GM12872 (cell line): ENCODE measurements around the gene GTF2E1.

Experiments used
- CTCF ChIP-seq: IDR thresholded peaks from 3 replicates; pipeline ENCODE4 v1.5.1; 2011; ENCODE audit warnings: low read depth, mild to moderate bottlenecking, low read length, moderate library complexity; ENCODE audit not compliant: insufficient read depth

The GTF2E1 gene

GRCh38 chr3:120795017-120795648 is 52.6 kb downstream of the GTF2E1 start:
- TF ChIP-seq CTCF = peak; percentile 79

GRCh38 chr3:120795959-120796358 is 53.4 kb downstream of the GTF2E1 start:
- TF ChIP-seq CTCF = no peak

GRCh38 chr3:120796976-120797375 is 54.4 kb downstream of the GTF2E1 start:
- no peak for TF ChIP-seq CTCF

- no peak for TF ChIP-seq CTCF
Observed at GRCh38 chr3:120797857-120798256, 55.3 kb downstream of the GTF2E1 start.

GRCh38 chr3:120798346-120798745 is 55.8 kb downstream of the GTF2E1 start:
- TF ChIP-seq CTCF = no peak

- TF ChIP-seq CTCF = no peak
Observed at GRCh38 chr3:120800625-120801024, 58.1 kb downstream of the GTF2E1 start.

GRCh38 chr3:120801484-120801883 is 58.9 kb downstream of the GTF2E1 start:
- TF ChIP-seq CTCF = no peak
